Testis (tissue), 2 donors: Measurements from ENCODE around the gene MIS18BP1.

ENCODE experiments used
- POLR2A ChIP-seq: fragments of 450-650 bp; IDR thresholded peaks from one replicate; pipeline ENCODE4 v1.6.1; 2017; ENCODE audit warnings: antibody characterized with exemption, mild to moderate bottlenecking, moderate library complexity
- TF ChIP-seq, protein P1 (sequence below), 3 experiments: fragments of 450-650 bp in 2 of 3; fragments of 200-600 bp in 1 of 3; sonication (generic) in 1 of 3; IDR thresholded peaks; one replicate each; pipeline ENCODE4 v1.5.1; 2016 to 2019; ENCODE audit warnings: antibody characterized with exemption in 3 of 3, mild to moderate bottlenecking in 2 of 3, moderate library complexity in 1 of 3

- TF ChIP-seq, protein P1, sequence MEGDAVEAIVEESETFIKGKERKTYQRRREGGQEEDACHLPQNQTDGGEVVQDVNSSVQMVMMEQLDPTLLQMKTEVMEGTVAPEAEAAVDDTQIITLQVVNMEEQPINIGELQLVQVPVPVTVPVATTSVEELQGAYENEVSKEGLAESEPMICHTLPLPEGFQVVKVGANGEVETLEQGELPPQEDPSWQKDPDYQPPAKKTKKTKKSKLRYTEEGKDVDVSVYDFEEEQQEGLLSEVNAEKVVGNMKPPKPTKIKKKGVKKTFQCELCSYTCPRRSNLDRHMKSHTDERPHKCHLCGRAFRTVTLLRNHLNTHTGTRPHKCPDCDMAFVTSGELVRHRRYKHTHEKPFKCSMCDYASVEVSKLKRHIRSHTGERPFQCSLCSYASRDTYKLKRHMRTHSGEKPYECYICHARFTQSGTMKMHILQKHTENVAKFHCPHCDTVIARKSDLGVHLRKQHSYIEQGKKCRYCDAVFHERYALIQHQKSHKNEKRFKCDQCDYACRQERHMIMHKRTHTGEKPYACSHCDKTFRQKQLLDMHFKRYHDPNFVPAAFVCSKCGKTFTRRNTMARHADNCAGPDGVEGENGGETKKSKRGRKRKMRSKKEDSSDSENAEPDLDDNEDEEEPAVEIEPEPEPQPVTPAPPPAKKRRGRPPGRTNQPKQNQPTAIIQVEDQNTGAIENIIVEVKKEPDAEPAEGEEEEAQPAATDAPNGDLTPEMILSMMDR (IDR thresholded peaks at IDR 0.05), result no peak
- no peak for TF ChIP-seq POLR2A
These were observed 10.3 kb downstream of the MIS18BP1 start for GRCh38 chr14:45242706-45243105.
